GM19239 (cell line): ENCODE measurements around the gene CD58.
"Not testable (repeated sequence)": the region's sequence is repeated elsewhere in the genome, so short reads cannot be mapped to it uniquely, and the experiment has no call there.

Experiments used
- DNase-seq: peaks from one replicate; pipeline ENCODE4 v3.0.0; 2011; ENCODE audit warnings: low spot score; ENCODE audit not compliant: insufficient read length
- FAIRE-seq: peaks from 2 replicates; lab custom pipeline; 2011; peaks lifted over from hg19 to GRCh38; lab: Jason Lieb, UNC

Gene CD58

DNA sequence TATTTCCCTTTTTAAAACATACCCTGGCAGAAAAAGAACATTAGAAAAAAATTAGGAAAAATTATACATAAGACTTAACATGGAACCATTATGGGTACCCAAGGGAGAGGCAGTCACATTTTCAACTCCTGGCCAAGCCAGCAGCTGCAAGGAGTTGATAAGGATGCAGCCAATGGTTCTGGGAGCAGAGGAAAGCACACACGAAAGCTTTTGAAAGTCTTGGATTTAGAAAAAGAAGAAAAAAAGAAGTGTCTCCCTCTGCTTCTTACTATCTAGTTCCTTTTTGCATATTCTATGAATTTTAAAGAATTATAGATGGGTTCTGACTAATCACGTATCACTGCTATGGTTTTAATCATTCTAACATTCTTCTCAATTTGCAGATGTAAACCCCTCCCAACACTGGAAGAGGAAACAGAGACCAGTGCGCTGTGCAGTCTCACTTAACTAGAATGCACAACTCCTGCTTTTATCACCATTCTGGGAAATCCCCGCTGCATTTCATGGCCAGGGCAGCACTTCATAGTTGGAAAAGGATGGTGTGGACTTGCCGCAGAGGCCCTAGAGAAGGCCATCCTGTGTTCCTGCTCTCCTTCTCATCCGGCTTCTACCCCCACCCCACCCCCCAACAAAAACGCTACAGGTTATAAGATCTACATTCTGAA lies 2.7 kb upstream of the CD58 start:
- DNase-seq (no peak), FAIRE-seq (no peak)

DNA sequence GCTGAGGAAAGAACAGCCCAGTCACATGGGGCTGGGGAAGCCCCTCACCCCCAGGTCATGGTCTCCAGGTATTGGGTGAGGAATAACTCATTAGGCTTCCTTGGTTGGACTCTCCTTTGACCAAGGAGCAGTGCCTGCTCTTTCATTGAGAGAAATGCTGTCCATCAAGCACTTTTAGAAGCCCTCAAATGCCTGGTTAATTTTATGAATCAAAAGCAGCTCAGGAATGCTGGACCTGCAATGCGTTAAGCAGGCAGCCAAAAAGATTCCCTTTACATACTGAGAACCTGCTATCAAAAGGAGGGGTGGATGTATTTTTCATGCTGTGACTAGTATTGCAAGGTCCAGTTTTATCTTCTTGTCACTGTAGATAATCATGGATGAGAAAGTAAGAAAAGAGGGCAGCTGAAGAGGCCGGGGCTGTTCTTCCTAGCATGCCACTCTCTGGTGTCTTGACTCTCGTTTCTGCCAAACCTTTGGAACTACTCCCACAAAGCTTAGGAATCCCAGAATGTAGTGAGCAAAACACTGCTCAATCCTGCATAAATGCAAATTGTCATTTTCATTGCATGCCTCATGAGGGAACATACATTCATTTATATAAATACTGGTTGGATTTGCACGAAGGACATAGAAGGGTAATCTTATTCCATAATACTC lies 2.1 kb upstream of the CD58 start:
- no peak for FAIRE-seq
- DNase-seq, result no peak

DNA sequence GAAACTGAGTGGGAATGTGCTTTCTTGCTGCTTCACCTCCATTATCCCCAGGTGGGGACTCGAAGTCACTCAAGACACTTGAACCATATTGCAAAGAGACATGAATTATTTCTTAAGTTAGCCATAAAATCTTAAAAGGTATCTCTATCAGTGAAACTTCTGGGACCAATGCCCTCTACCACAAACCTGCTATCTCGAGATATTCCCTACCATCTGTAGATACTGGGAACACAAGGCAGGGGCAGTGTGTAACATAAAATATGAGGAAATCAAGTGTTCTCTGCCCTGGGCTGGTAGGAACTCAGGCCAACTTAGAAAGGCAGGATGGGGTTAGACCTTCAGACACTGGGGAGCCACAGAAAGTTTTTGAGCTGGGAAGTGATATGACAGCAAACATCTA lies 1.3 kb upstream of the CD58 start:
- FAIRE-seq (no peak), DNase-seq (no peak)

DNA sequence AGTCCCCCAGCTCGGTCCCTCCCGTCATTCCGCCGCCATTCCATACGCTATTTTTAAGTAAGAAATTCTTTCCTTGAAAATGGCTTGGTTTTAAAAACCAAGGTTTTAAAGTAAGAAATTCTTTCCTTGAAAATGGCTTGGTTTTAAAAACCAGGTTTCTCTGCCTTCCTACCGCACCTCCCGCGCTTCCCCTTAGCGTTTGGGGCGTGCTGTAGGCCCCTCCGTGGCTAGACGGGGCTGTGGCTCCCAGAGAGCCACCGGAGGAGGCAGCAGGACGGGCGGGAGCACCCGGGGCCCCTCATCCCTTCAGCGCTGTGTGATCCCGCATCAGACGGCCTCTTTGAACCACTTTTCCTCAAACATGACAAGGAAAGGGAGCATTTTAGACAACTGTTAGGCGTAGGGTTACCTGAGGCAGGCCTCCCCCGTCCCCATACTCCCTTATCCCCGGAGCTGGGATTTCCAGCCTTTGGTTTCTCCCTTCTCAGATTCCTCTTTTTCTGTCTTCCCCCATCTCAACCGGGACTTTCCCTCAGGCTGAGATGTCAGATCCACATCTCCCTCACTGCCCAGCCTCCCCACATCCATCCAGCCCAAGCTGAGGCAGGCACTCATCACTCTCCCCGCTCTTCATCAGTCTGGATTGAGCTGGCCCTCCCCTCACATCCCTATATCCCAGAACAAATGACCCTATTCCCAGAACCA lies 541 bp upstream of the CD58 start:
- FAIRE-seq (no peak), DNase-seq (no peak)

DNA sequence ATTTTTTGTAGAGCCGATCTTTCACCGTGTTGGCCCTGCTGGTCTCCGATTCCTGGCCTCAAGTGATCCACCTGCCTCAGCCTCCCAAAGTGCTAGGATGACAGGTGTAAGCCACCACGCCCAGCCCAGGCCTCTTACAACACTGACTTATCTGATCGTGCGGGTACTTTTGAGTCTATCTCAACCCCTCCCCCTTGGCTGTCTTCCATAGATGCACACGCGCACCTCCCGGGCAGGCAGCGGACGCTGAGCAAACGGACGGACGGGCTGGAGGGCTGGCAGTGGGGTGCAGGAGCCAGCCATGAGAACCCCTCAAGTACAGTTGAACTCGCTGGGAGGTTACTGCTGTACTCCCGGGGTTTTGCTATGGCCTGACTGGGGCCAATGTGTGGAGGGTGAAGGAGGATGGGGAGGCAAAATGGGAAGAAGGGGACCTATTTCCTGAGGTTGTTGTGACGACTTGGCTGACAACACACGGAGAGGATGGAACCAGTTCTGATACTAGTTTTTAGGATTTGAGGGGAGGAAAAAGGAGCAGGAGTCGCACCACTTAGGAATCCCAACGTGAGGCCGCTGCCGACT lies 959 bp downstream of the CD58 start:
- DNase-seq (no peak), FAIRE-seq (peak; percentile 57)

DNA sequence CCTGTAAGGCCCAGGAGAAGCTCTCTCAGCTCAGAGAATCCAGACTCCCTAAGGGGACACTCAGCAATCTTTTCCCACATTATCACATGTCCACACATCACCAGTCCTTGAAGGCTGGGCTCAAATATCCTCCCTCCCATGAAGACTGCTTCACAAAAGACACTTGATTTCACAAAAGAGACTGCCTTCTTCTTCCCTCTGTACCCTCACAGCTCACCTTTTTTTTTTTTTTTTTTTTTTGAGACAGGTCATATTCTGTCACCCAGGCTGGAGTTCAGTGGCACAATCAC lies 1.5 kb downstream of the CD58 start:
- FAIRE-seq, result no peak

DNA sequence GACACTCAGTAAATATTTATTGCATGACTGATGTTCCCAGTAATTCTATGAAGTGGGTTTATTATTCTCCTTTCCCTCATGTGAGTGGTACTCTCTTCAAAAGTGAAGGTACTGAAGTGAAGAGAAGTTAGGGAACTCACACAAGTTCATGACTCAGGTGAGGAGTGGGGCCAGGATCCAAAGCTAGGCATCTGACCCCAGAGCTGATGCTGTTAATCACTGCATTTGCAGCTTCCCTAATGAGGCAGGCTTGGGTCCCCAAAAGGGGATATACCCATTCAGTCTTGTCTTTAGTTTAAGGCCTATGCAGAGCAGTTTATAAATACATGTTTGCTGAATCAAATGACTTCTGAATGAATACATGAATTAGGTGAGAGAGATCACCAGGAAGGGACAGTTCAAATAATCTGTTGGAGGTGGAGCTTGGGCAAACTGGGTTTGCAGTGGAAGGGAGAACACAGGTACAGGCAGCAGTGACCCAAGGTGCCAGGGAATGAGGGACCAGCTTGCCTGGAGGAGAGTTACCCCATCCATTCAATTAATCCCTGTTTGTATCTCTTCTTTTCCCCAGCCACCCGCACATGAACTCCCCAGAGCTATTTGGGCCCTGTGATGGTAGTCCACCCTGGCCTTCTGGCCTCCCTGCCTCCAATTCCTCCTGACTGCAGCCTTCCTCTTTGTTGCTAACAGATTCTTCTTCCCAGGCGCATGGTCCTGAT lies 2.0 kb downstream of the CD58 start:
- no peak for DNase-seq
- FAIRE-seq, result no peak

More for the DNA sequence above, 1.5 kb downstream of the CD58 start:
- DNase-seq, result no peak

DNA sequence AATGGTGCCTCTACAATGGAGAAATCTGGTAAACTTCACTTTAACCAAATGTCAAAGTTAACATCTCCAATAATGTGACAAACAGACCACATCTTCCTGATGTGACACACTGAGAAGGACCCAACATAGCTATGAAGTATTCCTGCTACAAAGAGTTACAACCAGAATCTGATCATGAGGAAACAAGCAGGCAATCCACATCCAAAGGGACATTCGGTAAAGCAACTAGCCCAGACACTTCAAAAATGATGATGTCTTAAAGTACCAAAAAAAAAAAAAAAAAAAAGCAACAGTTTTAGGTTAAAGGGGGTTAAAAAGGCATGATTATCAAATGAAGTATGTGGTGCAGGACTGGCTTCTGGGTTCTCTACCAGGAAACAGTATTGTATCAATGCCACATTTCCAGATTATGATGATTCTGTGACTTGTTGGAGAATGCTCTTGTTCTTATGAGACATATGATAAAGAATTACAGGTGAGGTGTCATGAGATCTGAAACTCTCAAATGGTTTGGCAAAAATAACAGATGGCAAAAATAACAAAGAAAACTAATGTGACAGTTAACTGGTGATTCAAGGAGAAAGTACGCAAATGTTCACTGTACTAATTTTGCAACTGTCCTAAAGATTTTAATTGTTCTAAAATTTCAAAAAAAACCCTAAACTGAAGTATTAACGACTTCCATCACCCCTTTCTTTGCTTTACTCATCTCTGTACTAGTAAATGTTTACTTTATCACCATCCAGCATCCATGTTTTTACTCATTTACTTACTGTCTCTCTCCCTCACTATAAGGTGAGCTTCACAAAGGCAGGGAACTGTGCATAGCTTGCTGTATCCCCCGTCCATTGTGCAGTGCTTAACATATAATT lies 2.8 kb downstream of the CD58 start:
- peak; percentile 40 for FAIRE-seq

DNA sequence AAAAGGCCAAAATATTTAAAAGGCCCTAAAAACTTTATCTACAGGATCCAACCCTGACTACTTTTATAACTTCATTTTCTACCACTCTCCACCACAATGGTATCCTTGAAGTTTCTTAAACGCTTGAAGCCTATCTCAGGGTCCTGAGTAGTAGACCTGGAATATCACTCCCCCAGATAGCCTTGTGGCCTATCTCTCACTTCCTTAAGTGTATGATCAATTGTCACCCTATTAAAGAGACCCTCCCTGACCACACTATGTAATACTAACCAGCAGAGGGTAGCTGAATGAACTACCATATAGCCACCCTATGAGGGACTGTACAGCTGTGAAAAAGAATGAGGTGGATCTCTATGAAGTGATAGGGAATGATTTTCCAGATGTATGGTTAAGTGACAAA lies 5.6 kb downstream of the CD58 start:
- FAIRE-seq (no peak), DNase-seq (no peak)

More for the DNA sequence above, 2.8 kb downstream of the CD58 start:
- DNase-seq, result no peak

DNA sequence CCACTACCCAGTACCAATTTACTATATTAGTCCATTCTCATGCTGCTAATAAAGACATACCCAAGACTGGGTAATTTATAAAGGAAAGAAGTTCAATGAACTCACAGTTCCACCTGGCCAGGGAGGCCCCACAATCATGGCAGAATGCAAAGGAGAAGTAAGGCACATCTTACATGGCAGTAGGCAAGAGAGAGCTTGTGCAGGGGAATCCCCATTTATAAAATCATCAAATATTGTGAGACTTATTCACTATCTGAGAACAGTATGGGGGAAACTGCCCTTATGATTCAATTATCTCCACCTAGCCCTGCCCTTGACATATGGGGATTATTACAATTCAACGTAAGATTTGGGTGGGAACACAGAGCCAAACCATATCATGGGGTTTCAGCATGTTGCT lies 6.4 kb downstream of the CD58 start:
- no peak for DNase-seq
- FAIRE-seq, result no peak

DNA sequence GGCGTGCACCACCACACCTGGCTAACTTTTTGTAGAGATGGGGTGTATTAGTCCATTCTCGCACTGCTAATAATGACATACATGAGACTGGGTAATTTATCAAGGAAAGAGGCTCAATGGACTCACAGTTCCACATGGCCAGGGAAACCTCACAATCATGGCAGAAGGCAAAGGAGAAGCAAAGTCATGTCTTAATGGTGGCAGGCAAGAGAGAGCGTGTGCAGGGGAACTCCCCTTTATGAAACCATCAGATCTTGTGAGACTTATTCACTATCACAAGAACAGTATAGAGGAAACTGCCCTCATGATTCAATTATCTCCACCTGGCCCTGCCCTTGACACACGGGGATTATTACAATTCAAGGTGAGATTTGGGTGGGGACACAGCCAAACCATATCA lies 8.4 kb downstream of the CD58 start:
- DNase-seq, FAIRE-seq: not testable (repeated sequence)

DNA sequence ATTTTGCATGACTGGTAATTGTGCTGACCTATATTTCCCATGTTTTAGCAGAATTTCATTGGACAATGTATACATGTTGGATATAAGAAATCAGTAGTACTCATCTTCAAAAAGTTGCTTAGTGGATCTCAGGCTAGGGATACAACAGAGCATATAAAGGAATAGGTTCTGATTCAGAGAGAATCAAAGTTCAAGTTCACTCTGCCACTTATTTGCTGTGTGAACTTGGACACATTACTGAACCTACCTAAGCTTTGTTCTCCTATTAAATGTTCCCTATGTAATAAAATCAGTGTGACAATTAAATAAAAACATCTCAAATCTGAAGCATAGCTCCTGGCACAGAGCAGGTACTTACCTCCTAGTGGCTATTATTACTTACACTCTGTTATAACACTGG lies 9.3 kb downstream of the CD58 start:
- FAIRE-seq, result no peak

DNA sequence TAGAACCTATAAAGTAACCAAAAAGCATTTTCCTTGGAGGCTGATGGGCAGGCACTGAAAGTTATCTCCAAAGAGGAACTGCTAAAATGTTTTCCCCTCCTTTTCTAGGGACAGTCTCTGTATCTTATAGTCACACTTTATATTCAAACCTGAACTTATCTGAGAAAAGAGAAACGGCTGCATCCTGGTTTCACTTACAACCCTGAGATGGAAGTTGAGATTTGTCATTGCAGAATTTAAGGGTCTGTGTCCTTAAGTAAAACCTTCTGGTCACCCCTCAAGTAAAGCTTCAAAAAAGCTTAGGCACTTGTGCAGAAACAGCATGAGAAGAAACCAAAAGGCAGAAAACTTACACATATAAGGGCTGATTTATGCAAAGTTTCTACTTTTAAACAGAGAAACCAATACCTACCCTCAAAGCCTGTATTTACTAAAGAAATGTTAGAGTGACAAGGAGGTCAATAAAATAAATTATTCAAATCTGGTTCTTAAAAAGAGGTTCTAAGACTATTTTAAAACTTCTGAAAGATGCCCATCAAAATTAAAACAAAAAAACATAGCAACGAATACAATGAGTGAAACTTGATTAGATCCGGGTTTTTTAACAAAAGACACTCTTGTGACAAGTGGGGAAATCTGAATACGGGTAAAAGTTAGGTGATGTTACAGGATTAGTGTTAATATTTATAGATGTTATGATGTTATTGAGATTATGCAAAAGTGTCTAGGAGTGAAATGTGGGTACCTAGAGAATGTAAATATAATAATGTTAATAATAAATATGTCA lies 9.9 kb downstream of the CD58 start:
- FAIRE-seq (peak; percentile 70), DNase-seq (no peak)

More for the DNA sequence above, 9.3 kb downstream of the CD58 start:
- DNase-seq, result no peak

DNA sequence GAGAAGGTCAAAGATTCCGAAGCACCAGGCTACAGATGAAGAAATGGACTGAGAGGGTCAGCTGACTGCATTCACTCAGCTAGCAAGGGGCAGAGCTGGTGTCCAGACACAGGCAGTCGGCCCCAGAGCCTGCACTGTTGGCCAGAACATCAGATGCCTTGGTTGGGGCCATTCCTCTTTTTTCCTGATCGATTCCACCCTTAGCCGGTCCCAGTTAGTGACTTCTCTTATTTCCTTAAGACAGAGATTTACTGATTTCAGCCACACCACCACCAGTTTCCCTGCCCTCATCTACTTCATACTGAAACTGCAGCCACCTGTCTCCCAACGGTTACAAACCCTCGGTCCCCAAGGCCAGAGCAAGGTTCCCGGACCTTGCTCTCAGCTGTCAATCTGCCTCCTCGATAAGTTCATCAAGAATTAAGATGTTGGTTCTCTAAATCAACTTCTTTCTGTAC lies 11.5 kb downstream of the CD58 start:
- DNase-seq (no peak), FAIRE-seq (peak; percentile 92)

DNA sequence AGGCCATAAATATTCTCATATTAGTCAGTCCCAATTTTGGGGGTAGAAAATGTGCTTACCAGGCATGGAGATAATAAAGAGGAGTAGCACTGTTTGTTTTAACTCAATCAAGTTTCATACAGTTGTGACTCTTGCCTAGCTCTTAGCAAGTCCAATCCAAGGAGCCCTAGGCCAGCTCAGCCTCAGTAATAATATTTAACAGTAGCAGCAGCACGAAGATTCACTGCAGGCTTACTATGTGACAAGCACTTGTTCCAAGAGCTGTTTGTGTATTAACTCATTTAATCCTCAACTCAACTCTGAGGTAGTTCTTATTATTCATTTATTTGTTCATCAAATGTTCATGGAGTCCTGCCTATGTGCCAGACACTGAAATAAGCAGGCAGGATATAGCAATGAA lies 12.3 kb downstream of the CD58 start:
- FAIRE-seq (peak; percentile 67), DNase-seq (no peak)

DNA sequence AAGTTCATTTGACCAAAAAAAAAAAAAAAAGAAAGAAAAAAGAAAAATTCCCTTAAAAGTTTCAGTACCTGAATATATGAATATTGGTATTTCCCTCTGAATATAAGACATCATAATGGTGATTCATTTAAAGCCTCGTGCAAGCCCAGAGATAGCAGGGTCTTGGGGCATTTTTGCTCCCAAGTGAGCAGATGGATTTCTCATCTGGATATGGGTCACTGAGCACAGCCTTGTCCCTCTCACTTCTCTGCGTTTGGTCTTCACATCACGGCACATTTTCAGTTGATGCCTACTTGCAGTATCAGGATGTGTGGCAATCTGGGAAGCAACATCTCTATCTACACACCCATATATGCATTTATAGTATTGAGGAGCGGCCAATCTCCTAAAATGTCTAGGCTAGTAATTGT lies 12.7 kb downstream of the CD58 start:
- DNase-seq (no peak), FAIRE-seq (peak; percentile 76)

DNA sequence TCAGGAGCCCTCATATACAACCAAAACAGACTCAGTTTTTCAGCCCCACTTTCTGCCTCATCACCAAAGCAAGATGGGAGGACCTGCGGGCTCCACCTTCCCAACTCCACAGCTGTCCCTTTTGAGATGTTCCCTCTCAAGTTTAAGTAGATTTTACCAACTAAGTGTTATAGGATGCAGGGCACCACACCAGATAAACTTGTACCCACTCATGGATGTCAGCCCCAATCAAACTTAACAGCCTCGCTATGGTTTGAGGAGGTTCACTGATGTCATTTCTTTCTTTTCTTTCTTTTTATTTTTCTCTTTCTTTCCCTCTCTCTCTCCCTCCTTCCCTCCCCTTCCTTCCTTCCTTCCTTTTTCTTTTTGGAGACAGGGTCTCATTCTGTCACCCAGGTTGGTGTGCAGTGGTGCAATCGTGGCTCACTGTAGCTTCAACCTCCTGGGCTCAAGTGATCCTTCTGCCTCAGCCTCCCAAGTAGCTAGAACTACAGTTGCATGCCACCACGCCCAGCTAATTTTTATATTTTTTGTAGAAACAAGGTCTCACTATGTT lies 13.4 kb downstream of the CD58 start:
- DNase-seq (no peak), FAIRE-seq (peak; percentile 70)

DNA sequence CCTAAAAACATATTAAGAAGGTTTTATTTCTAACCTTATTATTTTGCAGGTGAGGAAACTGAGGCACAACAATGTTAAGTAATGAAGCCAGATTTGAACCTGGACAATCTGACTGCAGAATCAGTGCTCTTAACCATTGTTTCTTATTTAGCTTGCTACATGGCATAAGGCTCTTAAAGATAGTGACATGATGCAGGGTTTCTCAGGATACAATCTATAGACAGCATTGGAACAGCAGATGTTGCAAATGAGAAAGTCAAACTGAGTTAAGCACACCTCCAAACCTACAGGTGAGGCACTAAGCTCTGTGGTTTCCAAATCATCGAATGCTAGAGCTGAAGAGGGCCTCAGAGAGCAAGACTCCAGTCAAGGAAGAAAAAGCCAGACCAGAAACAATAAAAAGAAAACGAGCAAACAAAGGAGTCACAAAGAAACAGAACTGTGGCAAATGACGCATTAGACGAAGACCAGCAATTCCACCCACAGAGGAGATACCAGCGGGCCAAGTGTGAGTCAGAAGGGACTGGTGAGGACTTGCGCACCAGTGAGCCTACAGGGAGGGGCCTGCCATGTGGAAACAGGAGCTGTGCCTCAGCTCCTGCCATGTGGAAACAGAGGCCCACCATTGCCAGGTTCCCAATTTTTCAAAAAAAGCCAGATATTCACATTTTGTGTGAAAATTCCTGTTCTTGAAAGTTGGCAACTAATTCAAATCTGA lies 14.4 kb downstream of the CD58 start:
- DNase-seq, result no peak

More for the DNA sequence above, 14.4 kb downstream of the CD58 start:
- FAIRE-seq, result peak; percentile 99
